ENCODE measurements around the gene TNS1.

The TNS1 gene

GRCh38 chr2:217990389-217990788 lies 12.4 kb downstream of the TNS1 start:
- no peaks in the 10 kb centered on the region for H3K27me3 ChIP-seq (ENCODE audit: insufficient read depth, poor library complexity, severe bottlenecking)
- peaks cover 28% of the 10 kb centered on the region for H3K4me1 ChIP-seq (ENCODE audit: insufficient read depth, poor library complexity, severe bottlenecking)
- DNase-seq (ENCODE audit: low spot score), result no peak
- TF ChIP-seq CTCF (IDR thresholded peaks at IDR 0.05; ENCODE audit: poor library complexity, severe bottlenecking), result no peak
- no peak overlapping the region for H3K27ac ChIP-seq (ENCODE audit: poor library complexity, severe bottlenecking)
- no peaks in the 10 kb centered on the region for H3K36me3 ChIP-seq (ENCODE audit: low read depth)
- H3K4me3 ChIP-seq (ENCODE audit: severe bottlenecking), result no peak overlapping the region
- ATAC-seq (ENCODE audit: low read depth), result no peak
- H3K9me3 ChIP-seq (ENCODE audit: severe bottlenecking), result no peaks in the 10 kb centered on the region

DNA sequence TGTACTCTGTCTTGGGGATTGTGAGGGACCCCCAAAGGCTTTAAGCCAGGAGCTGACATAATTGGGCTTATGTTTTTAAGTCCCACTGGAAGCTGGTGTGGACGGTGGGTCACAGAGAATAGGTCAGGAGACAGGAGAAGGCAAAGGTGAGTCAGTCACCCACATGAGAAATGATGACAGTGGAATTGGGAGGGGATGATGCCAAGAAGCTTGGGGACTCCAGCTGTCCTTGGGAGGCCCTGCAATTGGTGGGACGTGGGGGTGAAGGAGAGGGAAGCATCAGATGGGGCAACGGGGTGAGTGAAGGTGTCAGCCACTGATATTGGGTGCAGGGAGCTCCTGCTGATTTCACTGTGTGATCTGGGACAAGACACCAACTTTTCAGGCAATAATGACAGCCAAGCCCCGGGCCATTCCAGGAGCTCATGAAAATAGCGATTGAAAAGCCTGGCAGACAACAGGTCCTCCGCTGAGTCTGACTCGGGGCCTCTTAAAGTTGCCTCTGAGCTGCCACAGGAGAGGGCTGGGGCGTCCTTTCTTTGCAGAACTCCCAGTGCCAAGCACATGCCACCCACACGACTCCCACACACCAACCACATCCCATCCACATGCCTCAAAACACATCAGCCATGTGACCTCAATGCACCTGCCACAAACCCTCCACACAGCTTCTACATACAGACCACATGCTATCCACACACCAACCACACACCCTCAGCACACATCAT lies 13.4 kb downstream of the TNS1 start:
- ATAC-seq (ENCODE audit: low read depth) (no peak), DNase-seq (ENCODE audit: low spot score) (no peak)
- H3K36me3 ChIP-seq (ENCODE audit: low read depth), result no peaks in the 10 kb centered on the region
- no peak overlapping the region for H3K4me3 ChIP-seq (ENCODE audit: severe bottlenecking)
- no peaks in the 10 kb centered on the region for H3K27me3 ChIP-seq (ENCODE audit: insufficient read depth, poor library complexity, severe bottlenecking)
- peaks cover 19% of the 10 kb centered on the region for H3K4me1 ChIP-seq (ENCODE audit: insufficient read depth, poor library complexity, severe bottlenecking)
- TF ChIP-seq CTCF (IDR thresholded peaks at IDR 0.05; ENCODE audit: poor library complexity, severe bottlenecking), result no peak
- no peaks in the 10 kb centered on the region for H3K9me3 ChIP-seq (ENCODE audit: severe bottlenecking)
- H3K27ac ChIP-seq (ENCODE audit: poor library complexity, severe bottlenecking), result no peak overlapping the region

GRCh38 chr2:217988840-217989204 lies 14.0 kb downstream of the TNS1 start:
- Histone ChIP-seq H3K9me3 (ENCODE audit: severe bottlenecking) (no peaks in the 10 kb centered on the region), H3K4me3 (ENCODE audit: severe bottlenecking) (no peak overlapping the region), H3K36me3 (ENCODE audit: low read depth) (no peaks in the 10 kb centered on the region), H3K27ac (ENCODE audit: poor library complexity, severe bottlenecking) (no peak overlapping the region), H3K27me3 (ENCODE audit: insufficient read depth, poor library complexity, severe bottlenecking) (no peaks in the 10 kb centered on the region), H3K4me1 (ENCODE audit: insufficient read depth, poor library complexity, severe bottlenecking) (peaks cover 18% of the 10 kb centered on the region)
- no peak for ATAC-seq (ENCODE audit: low read depth)
- no peak for DNase-seq (ENCODE audit: low spot score)
- peak; percentile 54 for TF ChIP-seq CTCF (IDR thresholded peaks at IDR 0.05; ENCODE audit: poor library complexity, severe bottlenecking)

DNA sequence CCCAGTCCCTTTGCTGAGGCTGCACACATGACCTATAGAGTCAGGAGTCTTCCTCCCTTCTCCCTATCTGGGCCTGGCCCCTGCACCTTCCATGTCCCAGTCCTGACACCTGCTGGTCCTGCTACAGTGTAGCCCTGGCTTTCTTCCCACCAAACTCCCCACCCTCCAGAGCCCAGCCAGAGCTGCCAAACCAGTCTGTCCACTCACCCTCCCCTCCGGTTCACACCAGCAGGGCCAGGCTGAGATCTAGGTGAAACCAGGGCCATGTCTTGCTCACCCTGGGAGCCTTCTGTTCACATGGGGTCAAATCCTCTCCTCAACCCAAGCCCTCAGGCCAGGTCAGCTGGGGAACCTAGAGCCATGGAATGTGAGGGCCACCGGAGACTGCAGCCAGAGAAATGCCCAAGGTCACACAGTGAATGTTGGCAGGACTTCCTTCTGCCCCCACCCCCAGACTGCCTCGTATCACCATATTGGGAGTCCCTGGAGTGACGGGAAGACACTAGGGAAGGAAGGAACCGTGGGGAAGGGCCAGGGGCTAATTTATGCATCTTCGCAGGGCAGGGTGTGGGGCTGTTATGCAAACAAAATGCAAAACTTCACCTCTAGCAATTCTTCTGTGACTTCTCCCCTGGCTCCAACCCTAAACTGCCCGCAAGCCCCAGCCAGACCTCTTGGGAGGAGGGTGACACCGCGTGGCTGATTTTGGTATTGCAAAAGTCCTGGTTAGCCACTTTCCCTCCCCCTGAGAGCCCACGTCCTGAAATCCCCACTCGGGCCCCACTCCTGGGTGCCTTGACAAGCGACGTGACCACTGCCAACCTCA lies 14.6 kb downstream of the TNS1 start:
- Histone ChIP-seq H3K27ac (ENCODE audit: poor library complexity, severe bottlenecking) (no peak overlapping the region), H3K27me3 (ENCODE audit: insufficient read depth, poor library complexity, severe bottlenecking) (no peaks in the 10 kb centered on the region), H3K36me3 (ENCODE audit: low read depth) (no peaks in the 10 kb centered on the region), H3K4me3 (ENCODE audit: severe bottlenecking) (no peak overlapping the region), H3K4me1 (ENCODE audit: insufficient read depth, poor library complexity, severe bottlenecking) (peaks cover 15% of the 10 kb centered on the region), H3K9me3 (ENCODE audit: severe bottlenecking) (no peaks in the 10 kb centered on the region)
- DNase-seq (ENCODE audit: low spot score), result peak; percentile 84
- ATAC-seq (ENCODE audit: low read depth), result peak; percentile 90
- peak; percentile 84 for TF ChIP-seq CTCF (IDR thresholded peaks at IDR 0.05; ENCODE audit: poor library complexity, severe bottlenecking)

- DNase-seq (ENCODE audit: low spot score) (peak; percentile 17), ATAC-seq (ENCODE audit: low read depth) (no peak)
- H3K9me3 ChIP-seq (ENCODE audit: severe bottlenecking), result no peaks in the 10 kb centered on the region
- TF ChIP-seq CTCF (IDR thresholded peaks at IDR 0.05; ENCODE audit: poor library complexity, severe bottlenecking), result no peak
- no peaks in the 10 kb centered on the region for H3K36me3 ChIP-seq (ENCODE audit: low read depth)
- H3K4me1 ChIP-seq (ENCODE audit: insufficient read depth, poor library complexity, severe bottlenecking), result peaks cover 10% of the 10 kb centered on the region
- no peaks in the 10 kb centered on the region for H3K27me3 ChIP-seq (ENCODE audit: insufficient read depth, poor library complexity, severe bottlenecking)
- no peak overlapping the region for H3K27ac ChIP-seq (ENCODE audit: poor library complexity, severe bottlenecking)
- H3K4me3 ChIP-seq (ENCODE audit: severe bottlenecking), result no peak overlapping the region
Measured at GRCh38 chr2:217987391-217987790, 15.4 kb downstream of the TNS1 start.

All from RWPE2 (cell line).